ENCODE measurements around the gene CDC73.

DNA sequence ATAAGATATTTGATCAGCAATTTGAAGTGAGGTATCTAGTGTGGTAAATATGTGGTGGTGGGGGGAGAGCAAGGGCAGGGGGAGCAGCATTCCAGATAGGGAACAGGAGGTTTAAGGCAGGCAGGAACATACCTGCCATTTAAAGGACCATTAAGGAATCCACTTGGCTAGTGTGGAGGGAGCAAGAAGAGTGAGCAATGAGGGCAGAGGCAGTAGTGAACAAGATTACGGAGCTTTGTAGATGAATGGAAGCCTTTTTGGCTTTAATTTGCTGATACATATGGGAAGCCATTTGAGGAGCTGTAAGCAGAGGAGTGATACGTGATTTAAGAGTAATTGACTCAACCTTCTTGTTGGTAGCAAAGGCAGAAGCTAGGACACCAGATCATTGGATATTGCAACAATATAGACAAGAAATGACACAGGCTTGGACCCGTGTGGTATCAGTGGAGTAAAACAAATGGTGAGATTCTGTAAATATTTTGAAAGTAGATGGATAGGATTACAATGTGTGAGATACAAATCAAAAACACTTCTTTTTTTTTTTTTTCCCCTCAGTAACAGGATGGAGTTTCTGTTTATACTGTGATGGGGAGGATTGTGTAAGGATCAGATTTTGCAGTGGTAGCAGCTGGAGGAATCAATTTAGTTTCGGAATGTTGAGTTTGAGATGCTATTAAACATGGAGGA, 138.4 kb downstream of the CDC73 start:
- TF ChIP-seq, protein P1, sequence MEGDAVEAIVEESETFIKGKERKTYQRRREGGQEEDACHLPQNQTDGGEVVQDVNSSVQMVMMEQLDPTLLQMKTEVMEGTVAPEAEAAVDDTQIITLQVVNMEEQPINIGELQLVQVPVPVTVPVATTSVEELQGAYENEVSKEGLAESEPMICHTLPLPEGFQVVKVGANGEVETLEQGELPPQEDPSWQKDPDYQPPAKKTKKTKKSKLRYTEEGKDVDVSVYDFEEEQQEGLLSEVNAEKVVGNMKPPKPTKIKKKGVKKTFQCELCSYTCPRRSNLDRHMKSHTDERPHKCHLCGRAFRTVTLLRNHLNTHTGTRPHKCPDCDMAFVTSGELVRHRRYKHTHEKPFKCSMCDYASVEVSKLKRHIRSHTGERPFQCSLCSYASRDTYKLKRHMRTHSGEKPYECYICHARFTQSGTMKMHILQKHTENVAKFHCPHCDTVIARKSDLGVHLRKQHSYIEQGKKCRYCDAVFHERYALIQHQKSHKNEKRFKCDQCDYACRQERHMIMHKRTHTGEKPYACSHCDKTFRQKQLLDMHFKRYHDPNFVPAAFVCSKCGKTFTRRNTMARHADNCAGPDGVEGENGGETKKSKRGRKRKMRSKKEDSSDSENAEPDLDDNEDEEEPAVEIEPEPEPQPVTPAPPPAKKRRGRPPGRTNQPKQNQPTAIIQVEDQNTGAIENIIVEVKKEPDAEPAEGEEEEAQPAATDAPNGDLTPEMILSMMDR (IDR thresholded peaks at IDR 0.05), result no peak
- TF ChIP-seq POLR2A (IDR thresholded peaks at IDR 0.05), result no peak

All from ovary (tissue), 3 donors.